ENCODE data around the gene TSHZ3.

DNA sequence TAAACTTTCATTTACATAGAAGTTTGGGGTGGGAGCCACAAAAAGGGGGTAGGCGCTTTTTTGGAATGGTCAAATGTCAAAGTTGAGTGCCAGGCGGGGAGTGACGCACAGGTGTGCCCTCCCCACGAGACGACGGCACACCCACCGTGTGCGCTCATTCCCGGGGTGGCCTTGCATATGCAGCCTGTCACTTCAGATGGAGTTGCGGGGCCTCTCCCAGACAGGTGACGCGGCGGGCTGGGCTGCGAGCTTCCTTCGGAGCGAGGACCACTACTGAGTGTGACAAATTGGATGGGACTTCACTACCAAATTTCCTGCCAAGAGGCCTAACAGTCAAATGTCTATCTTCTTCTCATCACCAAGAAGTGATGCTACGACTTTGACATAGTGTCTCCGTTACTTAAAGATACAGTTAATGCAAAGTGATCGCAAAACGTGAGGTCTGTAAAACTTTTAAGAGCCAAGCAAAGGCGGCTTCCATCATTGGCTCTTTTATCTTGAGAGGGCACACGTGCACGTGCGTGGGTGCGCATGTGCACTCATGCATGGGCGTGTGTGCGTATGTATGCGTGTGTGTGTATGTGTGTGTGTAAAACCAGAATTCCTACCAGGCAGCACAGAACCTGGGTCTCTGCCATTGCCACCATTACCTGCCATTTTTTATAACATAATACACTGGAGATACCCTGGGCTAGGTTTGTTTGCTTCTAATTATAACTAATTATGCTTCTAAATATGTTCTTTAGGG is 43.1 kb downstream of the TSHZ3 start:
- TF ChIP-seq, protein P1, sequence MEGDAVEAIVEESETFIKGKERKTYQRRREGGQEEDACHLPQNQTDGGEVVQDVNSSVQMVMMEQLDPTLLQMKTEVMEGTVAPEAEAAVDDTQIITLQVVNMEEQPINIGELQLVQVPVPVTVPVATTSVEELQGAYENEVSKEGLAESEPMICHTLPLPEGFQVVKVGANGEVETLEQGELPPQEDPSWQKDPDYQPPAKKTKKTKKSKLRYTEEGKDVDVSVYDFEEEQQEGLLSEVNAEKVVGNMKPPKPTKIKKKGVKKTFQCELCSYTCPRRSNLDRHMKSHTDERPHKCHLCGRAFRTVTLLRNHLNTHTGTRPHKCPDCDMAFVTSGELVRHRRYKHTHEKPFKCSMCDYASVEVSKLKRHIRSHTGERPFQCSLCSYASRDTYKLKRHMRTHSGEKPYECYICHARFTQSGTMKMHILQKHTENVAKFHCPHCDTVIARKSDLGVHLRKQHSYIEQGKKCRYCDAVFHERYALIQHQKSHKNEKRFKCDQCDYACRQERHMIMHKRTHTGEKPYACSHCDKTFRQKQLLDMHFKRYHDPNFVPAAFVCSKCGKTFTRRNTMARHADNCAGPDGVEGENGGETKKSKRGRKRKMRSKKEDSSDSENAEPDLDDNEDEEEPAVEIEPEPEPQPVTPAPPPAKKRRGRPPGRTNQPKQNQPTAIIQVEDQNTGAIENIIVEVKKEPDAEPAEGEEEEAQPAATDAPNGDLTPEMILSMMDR (IDR thresholded peaks at IDR 0.05; ENCODE audit: low read depth, low read length): no peak
- no peak for TF ChIP-seq POLR2A (IDR thresholded peaks at IDR 0.05; ENCODE audit: extremely low read depth, insufficient read length)
